GM19452 (cell line): ENCODE measurements around the gene CLDN1.

Experiments used
- ATAC-seq: cut with Tn5 transposase; IDR thresholded peaks from one replicate; pipeline ENCODE4 v1.9.1; 2021; ENCODE audit not compliant: unreplicated experiment

CLDN1 gene

DNA sequence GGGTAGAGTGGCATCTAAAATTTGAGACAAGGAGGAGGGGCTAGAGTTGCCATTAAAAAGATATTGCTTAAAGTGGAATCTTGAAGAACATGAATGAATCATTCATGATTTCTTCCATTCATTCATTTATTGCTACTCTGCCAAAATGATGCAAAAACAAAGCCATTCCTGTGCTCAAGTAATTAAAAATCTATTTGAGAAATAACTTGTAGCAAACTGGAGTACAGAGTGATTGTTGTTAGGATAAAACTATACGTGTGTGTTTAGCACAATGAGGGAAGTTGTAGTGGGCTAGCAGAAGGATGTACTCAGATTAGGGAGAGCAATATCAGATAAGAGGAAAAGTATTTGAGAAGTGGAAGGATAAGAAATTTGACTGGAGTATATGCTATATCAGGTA is 11.7 kb upstream of the CLDN1 start:
- ATAC-seq, result no peak

DNA sequence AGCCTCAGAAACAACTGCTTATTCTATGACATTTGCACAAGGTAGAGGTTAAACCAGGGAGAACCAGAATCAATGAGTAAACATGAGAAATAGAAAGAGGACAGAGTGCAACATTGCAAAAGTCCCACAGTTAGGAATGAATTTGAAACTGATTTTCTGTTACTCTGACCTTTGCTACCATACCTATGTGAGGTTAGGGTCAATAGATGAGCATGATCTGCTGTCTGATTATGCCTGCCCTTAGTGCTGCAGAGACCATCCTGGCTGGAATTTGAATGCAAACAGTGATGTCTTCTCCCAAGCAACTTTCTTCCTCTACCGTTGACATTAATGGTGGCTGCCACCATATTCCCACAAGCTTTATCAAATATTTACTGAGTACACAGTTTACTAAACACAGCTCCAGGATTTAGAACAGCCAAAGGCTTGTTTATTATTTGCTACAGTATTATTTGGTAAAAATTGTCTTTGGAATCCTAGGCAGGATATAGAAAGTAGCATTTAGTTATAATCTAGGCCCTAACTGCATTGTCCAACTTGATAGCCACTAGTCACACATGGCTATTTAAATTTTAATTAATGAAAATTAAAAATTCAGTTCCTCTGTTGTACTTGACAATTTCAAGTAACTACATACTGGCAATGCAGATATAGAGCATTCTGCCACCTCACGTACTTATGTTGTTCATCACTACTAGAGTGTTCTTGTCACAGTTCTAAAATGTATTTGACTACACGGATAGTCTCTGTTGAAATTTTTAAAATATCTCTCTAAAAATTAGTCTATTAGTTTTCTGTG is 8.9 kb upstream of the CLDN1 start:
- ATAC-seq, result no peak

DNA sequence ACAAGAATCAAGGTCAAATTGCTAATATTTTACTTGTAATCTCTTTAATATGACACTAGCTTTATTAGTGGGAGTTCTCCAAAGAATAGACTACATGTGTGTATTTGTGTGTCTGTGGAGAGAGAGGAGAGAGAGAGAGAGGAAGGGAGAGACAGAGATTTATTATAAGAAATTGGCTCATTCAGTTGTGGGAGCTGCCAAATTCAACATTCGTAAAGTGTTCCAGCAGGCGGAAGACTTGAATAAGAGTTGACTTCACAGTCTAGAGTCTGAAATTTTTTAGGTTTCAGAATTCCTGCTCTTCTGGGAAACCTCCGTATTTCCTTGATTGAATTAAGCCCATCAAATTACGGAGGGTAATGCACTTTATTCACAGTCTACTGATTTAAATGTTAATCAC is 4.7 kb upstream of the CLDN1 start:
- ATAC-seq, result no peak

DNA sequence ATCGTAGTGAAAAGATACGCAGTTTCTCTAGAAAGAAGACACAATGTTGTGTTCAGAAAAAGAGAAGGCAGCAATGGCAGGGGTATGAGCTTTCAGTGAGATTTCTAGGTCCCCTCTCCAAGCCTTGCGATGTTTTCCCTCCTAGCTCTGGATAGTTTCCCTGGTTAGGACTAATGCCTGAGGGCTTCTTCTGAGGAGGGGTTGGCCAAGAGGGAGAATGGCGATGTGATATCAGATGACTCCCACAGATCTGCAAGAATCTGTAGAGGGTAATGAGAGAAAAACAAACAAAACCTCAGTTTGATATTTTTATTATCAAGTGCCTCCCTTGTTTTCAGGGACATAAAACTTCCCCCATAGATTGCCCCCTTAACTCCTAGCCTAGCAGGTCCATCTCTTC is 4.1 kb upstream of the CLDN1 start:
- ATAC-seq, result no peak

DNA sequence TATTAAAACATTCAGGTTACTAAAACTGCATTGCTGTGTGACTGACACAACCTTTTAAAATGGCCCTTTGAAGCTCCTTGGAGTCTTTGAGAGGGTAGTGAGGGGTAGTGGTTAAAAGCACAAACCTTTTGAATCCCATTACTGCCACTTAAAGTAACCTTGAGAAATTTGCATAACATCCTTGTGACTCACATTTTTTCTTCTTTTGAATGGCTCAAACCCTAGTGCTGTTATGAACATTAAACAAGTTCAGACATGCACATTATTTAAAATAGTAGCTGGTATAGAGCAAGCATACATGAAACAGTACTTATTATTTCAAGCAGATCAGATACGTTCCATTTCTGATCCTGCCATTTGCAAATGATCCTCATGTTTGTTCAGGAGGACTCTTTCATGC is 3.7 kb upstream of the CLDN1 start:
- ATAC-seq, result no peak

DNA sequence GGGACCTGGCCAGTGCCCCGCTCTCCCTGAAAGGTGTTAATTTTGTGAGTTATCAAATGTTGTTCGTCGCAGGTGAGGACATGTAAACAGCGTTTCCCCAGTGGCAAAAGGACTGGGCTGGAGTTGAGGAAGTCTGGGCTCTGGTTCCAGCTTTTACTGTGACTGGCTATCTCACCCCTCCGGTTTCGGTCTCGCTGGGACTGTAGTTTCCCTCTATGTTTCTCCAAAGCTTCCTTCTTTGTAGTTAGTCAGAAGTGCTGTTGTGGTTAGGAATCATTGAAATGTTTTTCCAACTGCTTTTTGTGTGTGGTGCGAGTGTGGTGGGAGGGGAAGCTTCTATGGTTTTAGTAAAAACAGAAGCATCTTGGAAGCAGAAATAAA is 990 bp upstream of the CLDN1 start:
- no peak for ATAC-seq

DNA sequence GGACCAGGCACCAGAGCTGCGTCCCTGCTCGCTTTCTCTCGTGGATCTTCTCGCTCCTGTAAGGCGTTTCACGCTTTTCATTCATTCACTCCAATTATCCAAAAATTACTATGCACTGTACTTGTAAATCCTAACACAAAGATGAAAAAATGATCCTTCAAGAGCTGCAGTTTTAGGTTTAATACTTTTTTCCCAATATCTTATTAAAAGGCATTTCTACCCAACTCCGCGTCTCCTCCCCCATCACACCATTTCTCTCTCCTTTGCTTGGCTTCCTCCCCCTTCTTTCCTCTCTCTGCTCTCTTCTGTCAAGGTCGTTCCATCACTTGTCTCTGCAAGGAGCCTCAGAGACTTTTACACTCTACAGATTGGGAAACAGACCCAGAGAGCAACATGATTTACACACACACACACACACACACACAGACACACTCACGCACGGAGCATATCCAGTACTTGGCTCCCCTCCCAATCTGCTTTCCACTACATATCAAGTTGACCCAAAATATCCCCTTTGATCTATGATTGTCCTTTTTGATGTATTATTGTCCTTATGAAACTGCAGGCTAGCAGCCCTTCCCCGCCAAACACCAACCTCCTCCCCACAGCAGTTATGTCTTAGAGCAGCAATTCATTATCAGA is 479 bp upstream of the CLDN1 start:
- ATAC-seq, result no peak

DNA sequence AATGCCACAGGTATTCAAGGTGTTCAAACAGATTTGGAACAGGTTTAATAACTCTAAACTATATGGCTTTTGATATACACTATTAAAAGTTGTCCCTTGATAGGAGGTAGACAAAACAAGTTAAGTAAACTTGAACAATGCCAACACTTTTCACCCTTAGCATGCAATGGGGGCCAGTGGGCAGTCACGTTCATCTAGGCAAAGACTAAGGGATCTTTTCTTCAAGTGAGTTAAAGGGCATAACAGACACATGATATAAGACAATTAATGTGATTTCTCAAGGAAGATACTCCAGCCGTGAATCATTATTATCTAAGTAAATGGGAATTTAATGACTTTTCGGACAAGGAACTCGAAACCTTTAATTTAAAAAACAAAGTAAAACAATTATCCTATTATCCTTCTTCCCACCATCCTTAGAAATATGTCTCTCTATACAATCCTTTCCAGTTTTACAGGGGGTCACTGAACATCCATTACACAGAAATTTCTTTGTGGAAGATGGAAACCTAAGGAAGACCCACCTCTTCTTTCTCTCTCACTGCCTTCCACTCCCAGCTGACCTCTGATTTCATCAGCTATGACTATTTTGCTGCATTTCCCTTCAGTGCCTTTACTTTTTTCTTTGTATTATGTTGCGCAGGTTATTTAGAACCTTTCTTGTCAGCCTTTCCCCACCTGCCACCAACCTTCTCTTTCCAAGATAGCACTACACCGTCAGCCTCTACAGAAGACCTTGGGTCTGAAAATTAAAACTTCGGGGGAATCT is 1.5 kb downstream of the CLDN1 start:
- ATAC-seq, result no peak

DNA sequence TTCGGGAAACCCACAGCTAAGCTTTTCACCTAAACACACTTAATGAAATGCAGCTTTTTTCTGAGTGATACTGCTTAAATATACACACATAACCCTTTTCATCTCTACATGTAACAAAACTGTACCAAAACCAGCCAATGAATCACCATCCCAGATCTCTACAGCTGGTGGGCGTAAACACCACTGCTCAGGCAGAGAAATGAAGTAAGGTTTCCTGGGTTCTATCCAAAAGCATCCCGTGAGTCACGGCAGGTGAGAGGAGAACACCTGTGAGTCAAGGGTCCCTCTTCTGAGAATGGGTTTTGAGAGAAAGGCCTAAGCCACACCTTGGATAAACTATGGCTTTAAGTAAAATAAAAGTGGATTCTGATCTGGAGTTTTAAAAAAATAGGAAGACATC is 2.6 kb downstream of the CLDN1 start:
- no peak for ATAC-seq

DNA sequence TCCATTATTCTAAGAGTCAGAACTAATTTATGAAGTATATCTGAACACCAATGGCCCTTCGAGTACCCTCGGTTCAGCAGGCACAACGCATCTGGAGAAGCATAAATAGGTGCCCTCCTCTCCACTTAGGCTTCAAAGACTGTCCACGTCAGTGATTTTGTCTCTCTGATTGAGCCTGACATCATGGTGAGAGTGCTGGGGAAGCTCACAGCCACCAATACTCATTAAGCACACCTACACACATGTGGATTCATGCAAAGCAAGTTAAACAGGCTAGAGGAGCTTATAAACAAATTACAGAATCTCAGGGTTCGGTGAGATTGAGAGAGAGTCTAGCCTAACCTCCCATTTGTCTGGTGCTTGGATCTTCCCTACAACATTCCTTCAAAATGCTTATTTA is 3.6 kb downstream of the CLDN1 start:
- no peak for ATAC-seq

DNA sequence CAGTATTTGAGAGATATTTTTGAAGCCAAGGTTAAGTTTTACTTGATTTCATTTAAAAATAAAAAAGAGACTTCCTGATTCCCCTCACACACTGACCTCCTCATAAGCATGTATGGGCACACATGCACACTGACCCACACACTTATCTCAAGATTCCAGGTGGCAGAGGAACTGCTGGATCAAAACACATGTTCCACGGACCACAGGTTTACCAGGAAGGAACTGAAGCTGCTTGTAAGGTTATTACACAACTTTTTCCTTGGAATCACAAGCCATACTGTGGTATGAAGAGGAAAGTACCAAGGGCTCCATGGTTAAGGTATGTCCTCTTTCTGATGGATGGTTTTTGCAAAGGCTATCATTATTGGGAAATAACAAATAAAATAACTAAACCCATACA is 7.5 kb downstream of the CLDN1 start:
- ATAC-seq, result no peak

DNA sequence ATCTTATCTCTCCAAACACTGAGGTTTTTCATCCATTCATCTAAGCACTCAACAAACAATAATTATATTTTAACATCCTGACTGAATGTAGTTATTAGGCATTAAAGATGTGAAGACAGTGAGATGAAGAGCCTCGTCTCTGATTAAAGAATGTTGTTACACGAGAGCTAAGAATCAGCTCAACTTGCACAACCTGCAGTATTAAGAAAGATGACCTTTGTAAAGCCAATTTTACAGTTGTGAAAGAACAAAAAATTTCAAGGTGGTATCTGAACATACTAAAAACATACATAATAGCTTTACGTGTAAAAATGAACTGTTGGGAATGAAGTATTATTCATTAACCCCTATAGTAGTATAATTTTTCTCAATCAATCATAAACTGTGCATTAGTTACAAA is 12.8 kb downstream of the CLDN1 start:
- ATAC-seq, result no peak

DNA sequence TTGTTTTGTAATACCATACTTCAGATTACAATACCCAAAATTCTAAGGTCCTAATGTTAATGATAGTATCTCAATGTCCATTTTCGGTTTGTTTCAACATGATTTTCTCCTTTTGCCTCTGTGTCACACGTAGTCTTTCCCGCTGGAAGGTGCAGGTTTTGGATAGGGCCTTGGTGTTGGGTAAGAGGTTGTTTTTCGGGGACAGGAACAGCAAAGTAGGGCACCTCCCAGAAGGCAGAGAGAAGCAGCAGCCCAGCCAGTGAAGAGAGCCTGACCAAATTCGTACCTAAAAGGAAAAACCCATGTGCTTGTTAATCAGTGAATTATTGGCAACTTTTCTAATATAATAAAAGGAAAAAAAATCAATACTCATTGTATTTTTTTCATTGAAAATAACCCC is 14.1 kb downstream of the CLDN1 start:
- ATAC-seq, result no peak

DNA sequence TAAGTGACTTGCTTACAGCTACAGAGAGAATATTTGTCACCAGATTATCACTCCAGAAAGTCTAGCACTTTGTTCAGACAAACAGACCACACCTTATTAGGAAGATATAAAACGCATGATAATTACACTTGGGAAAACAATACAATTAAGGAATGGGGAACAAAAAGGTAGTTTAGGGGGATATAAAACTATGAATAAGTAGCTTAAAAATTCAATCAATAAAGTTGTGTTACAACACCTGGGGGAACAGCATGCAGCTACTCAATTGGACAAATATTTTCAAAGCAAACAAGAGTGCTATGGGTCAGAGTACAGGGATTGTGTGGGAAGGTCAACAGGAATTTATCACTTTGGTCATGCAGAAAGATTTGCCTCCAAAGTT is 15.1 kb downstream of the CLDN1 start:
- no peak for ATAC-seq

DNA sequence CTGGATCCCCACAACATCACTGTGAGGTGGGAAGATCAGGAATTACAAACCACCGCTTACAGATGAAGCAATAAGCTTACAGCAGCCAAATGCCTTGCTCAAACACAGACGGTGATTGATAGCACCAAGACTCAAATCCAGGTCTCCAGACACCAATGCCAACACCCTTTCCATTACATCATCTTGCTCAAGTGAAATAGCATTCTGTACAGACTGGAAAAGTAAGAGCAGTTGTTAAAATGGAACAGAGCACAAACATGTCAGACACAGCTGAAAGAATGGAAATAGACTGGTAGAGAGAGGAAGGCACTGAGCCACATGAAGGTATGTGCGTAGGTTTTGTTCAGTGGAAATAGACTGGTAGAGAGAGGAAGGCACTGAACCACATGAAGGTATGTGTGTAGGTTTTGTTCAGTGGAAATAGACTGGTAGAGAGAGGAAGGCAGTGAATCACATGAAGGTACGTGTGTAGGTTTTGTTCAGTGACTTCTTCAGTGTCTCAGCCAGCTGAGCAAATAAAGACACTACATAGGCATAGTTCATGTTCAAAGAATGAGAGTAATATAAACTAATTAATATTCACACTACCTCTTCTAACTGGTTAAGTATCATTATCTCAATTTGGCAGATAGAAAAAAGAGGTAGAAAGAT is 15.6 kb downstream of the CLDN1 start:
- ATAC-seq, result no peak

DNA sequence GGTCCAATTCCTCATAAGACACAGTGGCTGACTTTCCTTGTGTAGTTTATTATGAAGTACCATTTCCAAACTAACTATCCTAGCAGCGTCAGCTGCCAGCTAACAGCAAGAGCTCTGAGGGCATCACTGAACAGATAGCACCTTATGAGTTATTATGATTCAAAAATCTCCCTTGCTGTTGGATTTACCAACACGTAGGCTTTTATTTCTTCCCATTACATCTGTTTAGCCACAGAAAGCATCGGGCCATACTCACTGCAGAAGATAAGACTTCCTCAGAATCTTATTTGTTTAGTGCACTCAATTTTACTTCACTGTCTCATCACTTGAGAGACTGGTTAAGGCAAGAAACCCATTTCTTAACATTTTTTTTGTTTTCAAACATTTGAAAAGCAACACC is 16.2 kb downstream of the CLDN1 start:
- ATAC-seq, result no peak

DNA sequence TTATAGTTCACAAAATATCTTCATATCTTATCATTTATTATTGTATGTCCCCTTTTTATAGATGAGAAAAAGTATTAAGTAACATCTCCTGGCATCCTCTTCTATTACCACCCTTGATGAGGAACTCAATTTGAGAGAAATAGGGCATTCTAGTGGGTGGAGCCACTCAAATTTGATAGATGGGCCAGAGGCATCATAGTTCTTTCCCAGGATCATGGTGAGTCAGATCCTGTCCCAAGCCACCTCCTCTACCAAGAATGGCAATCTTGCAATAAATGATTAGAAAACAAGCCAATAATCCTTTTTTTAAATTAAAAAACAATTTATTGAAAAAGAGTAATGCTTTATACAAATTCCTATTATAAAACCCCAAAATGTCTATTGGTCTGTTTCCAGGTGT is 16.8 kb downstream of the CLDN1 start:
- ATAC-seq, result no peak

DNA sequence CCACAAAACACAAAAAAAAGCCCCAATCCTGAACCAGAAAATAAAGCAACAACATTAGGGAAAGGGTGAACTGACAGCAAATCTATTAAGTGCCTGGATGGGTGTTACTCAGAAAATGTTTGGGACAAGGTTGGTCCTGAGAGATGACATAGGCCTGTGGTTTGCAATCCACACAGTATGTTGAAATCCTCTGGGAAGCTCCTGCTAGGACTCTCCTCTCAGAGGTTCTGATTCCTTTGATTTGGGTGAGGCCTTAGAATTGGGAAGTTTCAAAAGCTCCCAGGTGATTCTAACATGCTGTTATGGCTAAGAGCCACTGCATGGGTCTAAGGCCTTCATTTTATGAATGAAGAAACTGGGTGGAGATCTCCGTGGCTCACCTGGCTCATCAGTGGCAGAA is 18.4 kb downstream of the CLDN1 start:
- ATAC-seq, result no peak

DNA sequence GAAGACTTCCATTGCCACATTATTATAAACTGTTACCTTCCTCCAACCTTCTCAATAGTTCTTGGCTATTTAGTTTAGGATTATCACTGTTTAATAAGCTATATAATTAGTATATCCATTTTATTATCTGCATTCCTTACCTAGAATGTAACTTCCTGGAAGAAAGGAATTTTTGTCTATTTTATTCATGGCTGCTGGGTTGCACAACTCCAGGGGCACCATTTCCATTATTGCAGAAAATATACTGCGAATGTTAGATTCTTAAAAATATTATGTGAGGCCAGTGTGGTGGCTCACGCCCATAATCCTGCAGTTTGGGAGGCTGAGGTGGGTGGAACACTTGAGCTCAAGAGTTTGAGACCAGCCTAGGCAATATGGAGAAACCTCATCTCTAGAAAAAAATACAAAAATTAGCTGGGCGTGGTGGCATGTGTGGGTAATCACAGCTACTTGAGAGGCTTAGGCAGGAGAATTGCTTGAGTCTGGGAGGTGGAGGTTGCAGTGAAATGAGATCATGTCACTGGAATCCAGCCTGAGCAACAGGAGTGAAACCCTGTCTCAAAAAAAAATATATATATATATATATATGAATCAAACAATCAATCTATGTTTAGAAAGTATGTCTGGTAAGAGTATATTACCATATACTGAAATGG is 19.9 kb downstream of the CLDN1 start:
- ATAC-seq, result no peak

DNA sequence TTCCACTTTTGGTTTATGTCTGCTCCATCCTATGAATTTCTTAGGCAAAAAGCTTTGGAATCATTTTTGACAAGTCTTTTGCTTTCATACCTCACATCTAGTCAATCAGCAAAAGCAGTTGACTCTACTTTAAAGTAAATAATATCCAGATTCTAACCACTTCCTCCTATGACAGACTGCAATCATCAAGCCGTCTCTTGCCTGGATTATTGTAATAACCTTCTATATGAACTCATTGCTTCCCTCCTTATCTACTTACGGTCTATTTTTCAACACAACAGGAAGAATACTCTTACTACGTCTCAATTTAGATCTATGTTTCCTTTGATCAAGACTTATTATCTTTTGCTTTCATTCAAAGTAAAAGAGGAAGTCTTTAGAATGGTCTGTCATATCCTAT is 20.7 kb downstream of the CLDN1 start:
- ATAC-seq, result no peak

DNA sequence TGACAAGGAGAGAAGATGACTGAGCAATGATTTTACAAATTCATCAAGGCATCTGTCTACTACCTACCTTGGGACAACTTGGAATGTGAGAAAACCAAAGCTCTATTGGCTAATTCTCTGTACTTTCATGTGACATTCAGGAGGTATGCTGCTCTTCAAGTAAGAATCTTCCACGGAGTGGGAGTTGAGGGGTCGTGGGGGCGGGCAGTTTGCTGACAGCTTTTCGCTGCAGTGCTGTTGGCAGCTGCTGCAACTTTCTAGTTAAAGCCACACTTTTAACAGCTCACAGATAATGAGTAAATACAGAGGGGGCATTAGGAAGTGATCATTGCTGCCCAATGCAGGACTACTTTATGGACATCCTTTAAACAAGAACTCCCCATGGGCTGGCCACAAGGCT is 22.3 kb downstream of the CLDN1 start:
- ATAC-seq, result no peak
